Nephron progenitor cell (in vitro differentiated cells): ENCODE results near the gene EWSR1.
"Not testable (repeated sequence)": the region's sequence is repeated elsewhere in the genome, so short reads cannot be mapped to it uniquely, and the experiment has no call there.

Experiments used
- DNase-seq: peaks from one replicate; pipeline ENCODE4 v3.0.0; 2021
- H3K27ac Mint-ChIP-seq: 2 replicates; pipeline ENCODE4 v1.8.0; 2021; ENCODE audit warnings: mild to moderate bottlenecking, moderate library complexity, mixed read lengths
- H3K27me3 Mint-ChIP-seq: 2 replicates; pipeline ENCODE4 v1.8.0; 2021; ENCODE audit warnings: mild to moderate bottlenecking, low read depth, mixed read lengths; ENCODE audit not compliant: poor library complexity
- H3K36me3 Mint-ChIP-seq: 2 replicates; pipeline ENCODE4 v1.8.0; 2021; ENCODE audit warnings: low read depth, mixed read lengths
- H3K4me1 Mint-ChIP-seq: 2 replicates; pipeline ENCODE4 v1.8.0; 2021; ENCODE audit warnings: mixed read lengths
- H3K4me3 Mint-ChIP-seq: 2 replicates; pipeline ENCODE4 v1.8.0; 2021; ENCODE audit warnings: mild to moderate bottlenecking, moderate library complexity, mixed read lengths
- H3K9me3 Mint-ChIP-seq: 2 replicates; pipeline ENCODE4 v1.8.0; 2021; ENCODE audit warnings: mild to moderate bottlenecking, moderate library complexity, mixed read lengths
- CTCF ChIP-seq: fragments of 200-600 bp; sonication (generic); IDR thresholded peaks from 2 replicates; pipeline ENCODE4 v1.5.0; 2021; ENCODE audit warnings: antibody characterized with exemption

The EWSR1 gene

GRCh38 chr22:29233277-29233877, 34.7 kb upstream of the EWSR1 start:
- peaks cover 18% of the 10 kb centered on the region for H3K9me3 Mint-ChIP-seq
- TF ChIP-seq CTCF = no peak
- no peak overlapping the region for H3K4me3 Mint-ChIP-seq
- no peaks in the 10 kb centered on the region for H3K27me3 Mint-ChIP-seq
- no peak for DNase-seq
- H3K36me3 Mint-ChIP-seq = peaks cover 28% of the 10 kb centered on the region
- no peak overlapping the region for H3K27ac Mint-ChIP-seq
- no peaks in the 10 kb centered on the region for H3K4me1 Mint-ChIP-seq

- H3K27ac Mint-ChIP-seq, DNase-seq, H3K4me1 Mint-ChIP-seq, H3K27me3 Mint-ChIP-seq, H3K4me3 Mint-ChIP-seq: not testable (repeated sequence)
- peaks cover 67% of the 10 kb centered on the region for H3K36me3 Mint-ChIP-seq
- peaks cover 60% of the 10 kb centered on the region for H3K9me3 Mint-ChIP-seq
Observed at GRCh38 chr22:29240481-29240880, 27.6 kb upstream of the EWSR1 start.

GRCh38 chr22:29243874-29244446, 24.1 kb upstream of the EWSR1 start:
- no peak for DNase-seq
- Mint-ChIP-seq H3K4me3 (no peak overlapping the region), H3K9me3 (peaks cover 48% of the 10 kb centered on the region), H3K27ac (no peak overlapping the region), H3K4me1 (peaks cover 10% of the 10 kb centered on the region), H3K36me3 (peaks cover 69% of the 10 kb centered on the region), H3K27me3 (peaks cover 12% of the 10 kb centered on the region)
- TF ChIP-seq CTCF = no peak

GRCh38 chr22:29244785-29245625, 23.1 kb upstream of the EWSR1 start:
- TF ChIP-seq CTCF = no peak
- H3K9me3 Mint-ChIP-seq = peaks cover 38% of the 10 kb centered on the region
- peaks cover 10% of the 10 kb centered on the region for H3K4me1 Mint-ChIP-seq
- H3K27me3 Mint-ChIP-seq = peaks cover 12% of the 10 kb centered on the region
- peak overlapping the region; percentile 74 for H3K27ac Mint-ChIP-seq
- peaks cover 62% of the 10 kb centered on the region for H3K36me3 Mint-ChIP-seq
- DNase-seq = no peak
- H3K4me3 Mint-ChIP-seq = no peak overlapping the region

- peaks cover 10% of the 10 kb centered on the region for H3K4me1 Mint-ChIP-seq
- peaks cover 30% of the 10 kb centered on the region for H3K9me3 Mint-ChIP-seq
- H3K4me3 Mint-ChIP-seq = no peak overlapping the region
- TF ChIP-seq CTCF = peak; percentile 96
- peaks cover 18% of the 10 kb centered on the region for H3K27me3 Mint-ChIP-seq
- H3K36me3 Mint-ChIP-seq = peaks cover 58% of the 10 kb centered on the region
- DNase-seq = peak; percentile 78
- no peak overlapping the region for H3K27ac Mint-ChIP-seq
Observed at GRCh38 chr22:29245626-29246385, 22.3 kb upstream of the EWSR1 start.

GRCh38 chr22:29247891-29248290, 20.2 kb upstream of the EWSR1 start:
- H3K27ac Mint-ChIP-seq, H3K9me3 Mint-ChIP-seq, DNase-seq, H3K4me3 Mint-ChIP-seq: not testable (repeated sequence)
- Mint-ChIP-seq H3K27me3 (peaks cover 13% of the 10 kb centered on the region), H3K36me3 (peaks cover 44% of the 10 kb centered on the region), H3K4me1 (peaks cover 10% of the 10 kb centered on the region)
